ENCODE data around the gene SYNDIG1.

SYNDIG1 gene

GRCh38 chr20:24651171-24651975 is 181.9 kb downstream of the SYNDIG1 start:
- no peak for DNase-seq (ENCODE audit: extremely low read depth in 1 of 2, low read depth in 1 of 2)

GRCh38 chr20:24651976-24652345 is 182.5 kb downstream of the SYNDIG1 start:
- no peak for DNase-seq (ENCODE audit: extremely low read depth in 1 of 2, low read depth in 1 of 2)

GRCh38 chr20:24653306-24653705 is 183.9 kb downstream of the SYNDIG1 start:
- no peak for DNase-seq (ENCODE audit: extremely low read depth in 1 of 2, low read depth in 1 of 2)

- no peak for DNase-seq (ENCODE audit: extremely low read depth in 1 of 2, low read depth in 1 of 2)
Observed at GRCh38 chr20:24654425-24654824, 185.0 kb downstream of the SYNDIG1 start.

- no peak for DNase-seq (ENCODE audit: extremely low read depth in 1 of 2, low read depth in 1 of 2)
Observed at GRCh38 chr20:24656391-24656790, 187.0 kb downstream of the SYNDIG1 start.

- DNase-seq (ENCODE audit: extremely low read depth in 1 of 2, low read depth in 1 of 2) = no peak
Observed at GRCh38 chr20:24657196-24657595, 187.8 kb downstream of the SYNDIG1 start.

- DNase-seq (ENCODE audit: extremely low read depth in 1 of 2, low read depth in 1 of 2) = no peak
Observed at GRCh38 chr20:24657878-24658620, 188.6 kb downstream of the SYNDIG1 start.

- no peak for DNase-seq (ENCODE audit: extremely low read depth in 1 of 2, low read depth in 1 of 2)
Observed at GRCh38 chr20:24658920-24659660, 189.7 kb downstream of the SYNDIG1 start.

GRCh38 chr20:24659835-24660234 is 190.4 kb downstream of the SYNDIG1 start:
- no peak for DNase-seq (ENCODE audit: extremely low read depth in 1 of 2, low read depth in 1 of 2)

GRCh38 chr20:24660651-24661050 is 191.2 kb downstream of the SYNDIG1 start:
- DNase-seq (ENCODE audit: extremely low read depth in 1 of 2, low read depth in 1 of 2) = no peak

GRCh38 chr20:24661255-24661654 is 191.8 kb downstream of the SYNDIG1 start:
- DNase-seq (ENCODE audit: extremely low read depth in 1 of 2, low read depth in 1 of 2) = no peak

- DNase-seq (ENCODE audit: extremely low read depth in 1 of 2, low read depth in 1 of 2) = no peak
Observed at GRCh38 chr20:24662322-24662721, 192.9 kb downstream of the SYNDIG1 start.

GRCh38 chr20:24662752-24663365 is 193.4 kb downstream of the SYNDIG1 start:
- DNase-seq (ENCODE audit: extremely low read depth in 1 of 2, low read depth in 1 of 2) = no peak

- DNase-seq (ENCODE audit: extremely low read depth in 1 of 2, low read depth in 1 of 2) = no peak
Observed at GRCh38 chr20:24663496-24663895, 194.1 kb downstream of the SYNDIG1 start.

GRCh38 chr20:24664266-24664986 is 195.0 kb downstream of the SYNDIG1 start:
- no peak for DNase-seq (ENCODE audit: extremely low read depth in 1 of 2, low read depth in 1 of 2)

- DNase-seq (ENCODE audit: extremely low read depth in 1 of 2, low read depth in 1 of 2) = no peak
Observed at GRCh38 chr20:24665196-24665595, 195.8 kb downstream of the SYNDIG1 start.

- DNase-seq (ENCODE audit: extremely low read depth in 1 of 2, low read depth in 1 of 2) = no peak
Observed at GRCh38 chr20:24665741-24666191, 196.3 kb downstream of the SYNDIG1 start.

- no peak for DNase-seq (ENCODE audit: extremely low read depth in 1 of 2, low read depth in 1 of 2)
Observed at GRCh38 chr20:24667689-24668383, 198.4 kb downstream of the SYNDIG1 start.

- DNase-seq (ENCODE audit: extremely low read depth in 1 of 2, low read depth in 1 of 2) = no peak
Observed at GRCh38 chr20:24668384-24668702, 198.9 kb downstream of the SYNDIG1 start.

GRCh38 chr20:24668791-24669190 is 199.4 kb downstream of the SYNDIG1 start:
- DNase-seq (ENCODE audit: extremely low read depth in 1 of 2, low read depth in 1 of 2) = no peak
